Activated CD4-positive, alpha-beta T cell treated with anti-CD3 and anti-CD28 coated beads, Interleukin-2, amount 50 U/mL, for 4 hours (primary cell): ENCODE results near the gene CAMK2D.

Source experiments
- DNase-seq, 2 experiments: peaks; one replicate each; pipeline ENCODE4 v3.0.0-alpha.2; 2020

Gene CAMK2D

GRCh38 chr4:113594231-113594556 lies 167.3 kb downstream of the CAMK2D start:
- DNase-seq: no peak

DNA sequence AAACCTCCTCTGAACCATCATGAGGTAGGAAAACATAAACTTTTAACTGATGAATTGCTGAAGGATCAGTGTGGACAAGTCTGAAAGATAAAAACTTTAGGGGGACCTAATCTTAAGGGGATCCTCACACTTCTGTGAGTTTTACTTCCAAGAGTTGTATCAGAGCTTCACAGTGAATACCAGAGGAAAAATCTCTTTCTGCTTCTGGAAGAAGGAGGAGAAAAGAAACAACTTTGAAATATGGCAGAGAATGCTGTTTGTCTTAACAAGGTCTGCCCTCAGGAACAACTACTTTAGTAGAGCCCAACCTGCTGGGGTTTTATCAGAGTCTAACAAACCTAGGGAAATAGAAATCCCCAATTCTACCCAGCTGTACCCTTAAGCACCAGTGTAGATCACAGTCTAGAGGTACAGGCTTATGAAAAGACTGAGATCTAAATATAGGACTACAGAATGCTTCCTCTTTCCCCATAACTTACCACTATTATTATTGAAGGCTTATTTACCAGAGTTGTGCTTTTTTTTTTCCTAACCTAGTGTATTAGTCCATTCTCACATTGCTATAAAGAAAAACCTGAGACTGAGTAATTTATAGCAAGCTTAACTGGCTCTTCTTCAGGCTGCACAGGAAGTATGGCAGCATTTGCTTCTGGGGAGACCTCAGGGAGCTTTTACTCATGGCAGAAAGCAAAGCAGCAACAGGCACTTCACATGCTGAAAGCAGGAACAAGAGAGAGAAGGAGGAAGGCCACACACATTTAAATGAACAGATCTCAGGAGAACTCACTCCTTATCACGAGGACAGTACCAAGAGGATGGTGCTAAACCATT lies 167.9 kb downstream of the CAMK2D start:
- DNase-seq: no peak

GRCh38 chr4:113591982-113592381 lies 169.6 kb downstream of the CAMK2D start:
- no peak for DNase-seq

DNA sequence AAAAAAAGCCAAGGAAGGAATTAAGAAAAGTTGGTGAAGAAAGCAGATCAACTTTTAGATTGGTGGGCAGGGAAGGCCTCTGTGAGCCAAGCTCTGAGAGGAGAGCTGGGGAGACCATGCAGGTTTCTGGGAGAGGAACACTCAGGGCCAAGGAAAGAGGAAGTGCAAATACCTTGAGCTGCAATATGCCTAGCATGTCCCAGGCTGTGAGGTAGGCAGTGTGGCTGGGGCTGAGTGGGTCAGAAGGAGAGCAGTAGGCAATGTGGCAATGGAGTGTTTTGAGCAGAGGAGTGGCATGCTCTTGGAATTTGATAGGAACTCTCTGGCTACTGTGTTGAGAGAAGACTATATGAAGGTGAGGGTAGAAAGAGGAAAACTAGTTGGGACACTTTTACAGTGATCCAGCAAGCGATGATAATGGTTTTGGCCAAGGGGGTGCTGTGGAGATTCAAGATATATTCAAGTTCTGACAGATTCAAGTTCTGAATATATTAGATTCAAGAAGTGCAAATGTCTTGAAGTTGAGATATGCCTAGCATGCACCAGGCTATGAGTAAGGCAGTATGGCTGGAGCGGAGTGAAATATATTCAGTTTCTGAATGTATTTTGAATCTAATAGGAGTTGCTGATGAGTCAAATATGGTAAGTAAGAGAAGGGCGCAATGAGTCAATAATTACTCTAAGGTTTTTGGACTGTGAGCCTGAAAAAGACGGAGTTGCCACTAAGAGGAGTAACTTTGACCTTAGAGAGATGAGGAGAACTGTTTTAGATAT lies 172.5 kb downstream of the CAMK2D start:
- DNase-seq: no peak

GRCh38 chr4:113587640-113588275 lies 173.8 kb downstream of the CAMK2D start:
- DNase-seq: no peak

GRCh38 chr4:113587156-113587555 lies 174.4 kb downstream of the CAMK2D start:
- no peak for DNase-seq

DNA sequence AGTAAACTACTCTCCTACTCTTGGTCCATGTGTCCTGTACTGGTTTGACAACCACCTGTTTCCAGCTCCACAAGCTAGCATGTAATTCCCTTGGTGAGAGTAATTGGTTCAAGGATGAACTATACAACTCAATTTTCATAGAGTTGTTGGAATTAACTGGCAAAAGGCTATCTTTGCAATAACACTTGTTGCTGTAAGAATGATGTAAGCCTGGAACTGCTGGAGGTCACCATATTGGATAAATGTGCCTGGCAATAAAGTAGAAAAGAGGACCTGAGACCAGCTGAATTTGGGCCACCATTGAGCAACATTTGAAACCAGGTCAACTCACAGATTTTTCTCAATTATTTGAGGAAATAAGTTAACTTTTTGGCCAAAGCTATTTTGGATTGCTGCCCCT lies 175.5 kb downstream of the CAMK2D start:
- DNase-seq: no peak

- no peak for DNase-seq
These were observed 177.0 kb downstream of the CAMK2D start for GRCh38 chr4:113584407-113585150.

- no peak for DNase-seq
These were observed 178.8 kb downstream of the CAMK2D start for GRCh38 chr4:113582737-113583136.

DNA sequence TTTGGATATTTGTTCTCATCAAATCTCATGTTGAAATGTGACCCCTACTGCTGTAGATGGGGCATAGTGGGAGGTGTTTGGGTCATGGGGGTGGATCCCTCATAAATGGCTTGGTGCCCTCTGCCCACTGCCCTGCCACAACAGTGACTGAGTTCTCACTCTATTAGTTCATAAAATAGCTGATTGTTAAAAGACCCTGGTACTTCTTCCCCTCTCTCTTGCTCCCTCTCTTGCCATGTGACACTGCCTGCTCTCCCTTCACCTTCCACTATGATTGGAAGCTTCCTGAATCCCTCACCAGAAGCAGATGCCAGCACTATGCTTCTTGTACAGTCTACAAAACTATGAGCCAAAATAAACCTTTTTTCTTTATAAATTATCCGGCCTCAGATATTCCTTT lies 182.2 kb downstream of the CAMK2D start:
- DNase-seq: no peak

GRCh38 chr4:113576947-113577678 lies 184.4 kb downstream of the CAMK2D start:
- no peak for DNase-seq

GRCh38 chr4:113575401-113575800 lies 186.1 kb downstream of the CAMK2D start:
- DNase-seq: no peak

DNA sequence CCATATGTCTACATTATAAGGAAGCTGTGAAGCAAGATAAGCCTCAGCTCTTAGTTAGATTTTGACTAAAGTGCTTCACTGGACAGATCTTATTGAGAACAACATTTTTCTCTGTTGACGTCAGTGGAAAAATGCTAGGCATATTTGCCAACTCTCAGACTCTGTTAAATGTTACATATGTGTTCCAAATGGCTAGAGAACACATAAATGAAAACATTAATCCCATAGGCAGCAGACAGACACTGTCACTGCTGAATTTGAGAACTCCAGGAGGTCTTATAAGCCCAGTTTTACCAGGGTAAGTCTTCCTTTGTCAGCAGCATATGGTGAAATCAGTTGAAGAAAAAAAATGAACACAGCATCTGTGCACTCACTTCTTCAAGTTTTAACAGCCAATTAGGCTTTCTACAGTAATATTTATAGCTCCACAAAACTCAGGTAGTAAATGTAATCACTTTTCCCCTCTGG lies 186.9 kb downstream of the CAMK2D start:
- DNase-seq: no peak

DNA sequence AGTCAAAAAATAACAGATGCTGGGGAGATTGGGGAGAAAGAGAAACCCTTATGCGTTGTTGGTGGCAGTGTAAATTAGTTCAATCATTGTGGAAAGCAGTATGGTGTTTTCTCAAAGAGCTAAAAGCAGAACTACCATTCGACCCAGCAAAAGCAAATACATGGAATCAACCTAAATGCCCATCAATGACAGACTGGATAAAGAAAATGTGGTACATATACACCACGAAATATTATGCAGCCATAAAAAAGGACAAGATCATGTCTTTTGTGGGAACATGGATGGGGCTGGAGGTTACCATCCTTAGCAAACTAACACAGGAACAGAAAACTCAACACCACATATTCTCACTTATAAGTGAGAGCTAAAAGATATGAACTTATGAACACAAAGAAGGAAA lies 188.9 kb downstream of the CAMK2D start:
- DNase-seq: no peak

- DNase-seq: no peak
These were observed 195.3 kb downstream of the CAMK2D start for GRCh38 chr4:113566015-113566795.

- DNase-seq: no peak
These were observed 195.9 kb downstream of the CAMK2D start for GRCh38 chr4:113565702-113566012.

DNA sequence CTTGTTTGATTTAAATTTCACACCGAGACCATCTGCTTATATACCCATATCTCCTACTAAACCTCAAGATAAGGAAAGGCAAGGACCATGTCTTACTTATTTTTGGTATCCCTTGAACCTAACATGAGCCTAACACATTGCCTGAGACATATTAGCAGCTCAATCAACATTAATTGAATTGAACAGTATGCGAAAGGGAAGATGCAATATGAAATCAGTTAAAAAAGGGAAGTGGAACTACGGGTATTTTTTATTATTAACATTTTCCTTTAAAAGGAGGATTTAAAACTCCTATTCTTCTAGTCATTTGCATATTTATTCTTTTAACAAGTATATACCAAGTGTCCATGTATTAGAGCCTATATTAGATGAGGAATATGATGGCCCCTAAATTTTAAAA lies 197.0 kb downstream of the CAMK2D start:
- no peak for DNase-seq

- no peak for DNase-seq
These were observed 197.7 kb downstream of the CAMK2D start for GRCh38 chr4:113563691-113564378.

DNA sequence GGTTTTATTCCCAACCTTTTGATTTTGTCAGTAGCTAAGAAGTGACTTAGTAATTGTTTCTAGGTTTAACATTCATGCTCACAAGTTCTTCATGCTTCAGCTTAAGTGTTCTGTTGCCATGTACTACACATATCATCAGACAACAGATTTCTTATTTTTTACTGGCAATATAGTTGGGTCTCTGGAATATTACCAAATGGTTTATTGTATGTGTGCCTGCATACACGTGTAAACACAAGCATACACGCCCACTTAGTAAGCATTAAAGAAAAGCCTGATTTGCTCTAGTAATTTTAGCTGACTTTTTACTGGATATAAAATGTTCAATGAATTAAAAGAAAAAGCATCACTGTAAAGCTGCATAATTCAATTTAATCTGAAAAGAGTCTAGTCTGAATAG lies 199.8 kb downstream of the CAMK2D start:
- no peak for DNase-seq

- DNase-seq: no peak
These were observed 200.4 kb downstream of the CAMK2D start for GRCh38 chr4:113561092-113561491.

GRCh38 chr4:113560579-113560978 lies 201.0 kb downstream of the CAMK2D start:
- no peak for DNase-seq
